Activated CD4-positive, alpha-beta T cell treated with anti-CD3 and anti-CD28 coated beads, Interleukin-2, Interleukin-4, amounts not matched to agents 100 ng/mL and 50 ng/mL, durations not matched to agents 16 hours and 8 hours (primary cell): Measurements from ENCODE around the gene KRTAP1-3.
"Not testable (repeated sequence)": the region's sequence is repeated elsewhere in the genome, so short reads cannot be mapped to it uniquely, and the experiment has no call there.

Source experiments
- DNase-seq: peaks from one replicate; pipeline ENCODE4 v3.0.0-alpha.2; 2020; ENCODE audit warnings: low spot score

The KRTAP1-3 gene

DNA sequence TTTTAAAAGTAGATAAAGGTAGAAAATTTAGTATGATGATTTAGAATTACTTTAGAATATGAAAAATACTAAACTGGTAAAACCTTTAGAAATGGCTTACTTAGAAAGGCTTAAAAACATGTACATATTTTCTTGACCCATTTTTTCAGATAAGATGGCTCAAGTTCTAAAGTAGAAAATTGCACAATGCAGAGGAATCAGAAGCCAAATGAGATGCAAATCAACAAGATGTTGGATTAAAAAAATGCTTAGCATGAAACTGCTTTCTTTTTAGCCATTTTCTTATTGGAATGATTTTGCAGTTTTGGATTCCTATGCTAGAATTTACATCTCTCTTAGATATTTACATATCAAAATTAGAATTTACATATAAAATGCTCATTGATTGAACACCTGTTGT is 24.2 kb downstream of the KRTAP1-3 start:
- no peak for DNase-seq

DNA sequence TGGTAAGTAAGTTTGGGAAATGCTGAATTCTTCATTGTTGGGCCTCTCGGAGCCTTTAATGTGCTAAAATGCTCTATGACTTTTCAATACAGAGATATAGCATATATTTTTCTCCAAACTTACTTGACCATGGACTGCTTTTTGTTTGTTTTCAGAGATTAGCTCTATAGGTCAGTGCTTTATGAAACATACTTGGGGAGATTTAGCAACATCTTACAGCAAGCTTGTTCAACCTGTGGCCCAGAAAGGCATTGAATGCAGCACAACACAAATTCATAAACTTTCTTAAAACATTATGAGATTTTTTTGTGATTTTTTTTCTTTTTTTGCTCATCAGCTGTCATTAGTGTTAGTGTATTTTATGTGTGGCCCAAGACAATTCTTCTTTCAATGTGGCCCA is 24.7 kb downstream of the KRTAP1-3 start:
- DNase-seq: no peak

DNA sequence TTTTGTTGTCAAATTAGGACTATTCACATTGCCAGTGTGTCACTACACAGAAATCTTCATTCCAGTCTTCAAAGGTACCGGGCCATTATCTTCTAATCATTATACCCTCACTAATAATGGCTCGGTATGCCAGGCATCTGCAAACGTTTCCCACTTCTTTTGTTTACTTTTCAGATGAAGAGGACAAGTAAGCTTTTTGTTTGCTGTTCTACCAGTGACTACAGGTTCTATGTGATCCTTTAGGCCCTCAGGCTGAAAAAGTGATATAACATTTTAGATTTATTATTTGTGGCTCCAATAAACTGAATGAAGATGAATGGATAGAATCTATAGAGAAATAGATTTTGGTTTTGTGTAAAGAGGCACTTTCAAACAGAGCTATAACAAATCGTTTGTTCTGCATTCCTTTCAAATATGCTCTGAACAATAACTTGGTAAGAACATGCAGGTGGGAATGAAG is 25.3 kb downstream of the KRTAP1-3 start:
- no peak for DNase-seq

DNA sequence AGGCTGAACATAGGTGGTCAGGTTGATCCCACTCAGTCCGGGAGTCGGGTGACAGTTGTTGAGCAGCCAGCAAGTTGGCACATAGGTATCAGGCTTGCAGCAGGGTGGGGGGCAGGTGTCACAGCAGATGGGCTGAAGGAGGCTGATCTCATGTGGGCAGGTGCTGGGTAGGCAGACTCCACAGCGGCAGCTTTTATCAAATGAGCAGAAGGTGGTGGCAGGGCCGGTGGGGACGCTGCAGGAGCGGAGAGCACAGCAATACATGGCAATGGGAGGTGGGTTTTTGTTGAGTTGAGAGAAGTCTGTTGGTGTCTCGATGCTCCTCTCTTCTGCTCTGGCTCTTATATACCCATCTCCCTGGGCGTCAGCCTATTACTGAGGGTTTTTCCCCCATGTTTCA is 25.9 kb downstream of the KRTAP1-3 start, which contains the start of gene KRTAP3-1:
Gene KRTAP3-1, minus strand, starts transcription at position 318 of the 400 bp plus-strand sequence. Its CDS starts 54 bp downstream, at position 264.
- no peak for DNase-seq

DNA sequence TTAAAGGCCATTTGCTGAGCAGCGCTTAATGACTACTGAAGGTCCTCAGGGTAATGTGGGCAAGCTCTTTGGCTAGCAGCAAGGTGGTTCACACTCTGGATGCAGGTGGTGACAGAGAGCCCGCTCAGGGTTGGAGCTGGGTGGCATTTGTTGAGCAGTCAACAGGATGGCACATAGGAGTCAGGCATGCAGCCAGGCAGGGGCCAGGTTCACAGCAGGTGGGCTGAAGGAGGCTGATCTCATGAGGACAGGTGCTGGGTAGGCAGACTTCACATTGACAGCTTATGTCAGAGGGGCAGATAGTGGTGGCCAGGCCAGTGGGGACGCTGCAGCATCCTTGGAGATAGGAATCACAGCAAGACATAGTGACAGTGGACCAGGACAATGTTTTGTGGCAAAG is 30.3 kb downstream of the KRTAP1-3 start:
- DNase-seq: no peak

DNA sequence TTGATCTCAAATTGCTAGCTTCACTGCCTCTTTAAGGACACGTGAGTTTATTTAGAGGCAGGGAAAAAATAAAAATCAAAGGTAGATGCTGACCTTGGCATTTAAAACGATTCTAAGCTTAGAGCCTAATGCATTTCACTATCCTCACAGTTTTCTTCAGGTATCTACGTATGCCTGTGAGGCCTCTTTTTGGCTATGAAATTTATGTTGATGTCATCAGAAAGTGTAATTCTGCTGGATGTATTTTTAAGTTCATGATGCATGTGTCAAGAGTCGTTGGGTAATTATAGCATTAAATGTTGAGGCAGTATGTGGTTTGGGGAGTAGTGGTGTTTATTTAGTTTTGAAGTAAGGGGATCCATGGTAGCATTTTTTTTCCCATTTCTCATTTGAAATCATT is 30.7 kb downstream of the KRTAP1-3 start:
- no peak for DNase-seq

DNA sequence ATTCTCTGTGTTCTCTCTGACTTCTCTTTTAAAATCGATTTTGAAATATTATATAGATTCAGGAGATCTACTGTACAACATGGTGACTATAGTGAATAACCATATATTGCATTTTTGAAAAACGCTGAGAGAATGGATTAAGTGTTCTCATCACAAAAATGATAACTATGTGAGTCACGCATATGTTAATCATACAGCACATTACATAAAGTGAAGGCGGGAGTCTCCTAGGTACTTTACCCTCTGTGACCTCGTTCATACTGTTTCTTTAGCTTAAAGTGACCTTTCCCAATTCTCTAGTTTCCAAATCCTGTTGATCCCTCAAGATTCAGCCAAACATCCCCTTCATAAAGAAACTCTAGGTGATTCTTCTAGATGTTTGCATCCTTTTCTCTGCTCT is 31.9 kb downstream of the KRTAP1-3 start:
- DNase-seq: no peak

DNA sequence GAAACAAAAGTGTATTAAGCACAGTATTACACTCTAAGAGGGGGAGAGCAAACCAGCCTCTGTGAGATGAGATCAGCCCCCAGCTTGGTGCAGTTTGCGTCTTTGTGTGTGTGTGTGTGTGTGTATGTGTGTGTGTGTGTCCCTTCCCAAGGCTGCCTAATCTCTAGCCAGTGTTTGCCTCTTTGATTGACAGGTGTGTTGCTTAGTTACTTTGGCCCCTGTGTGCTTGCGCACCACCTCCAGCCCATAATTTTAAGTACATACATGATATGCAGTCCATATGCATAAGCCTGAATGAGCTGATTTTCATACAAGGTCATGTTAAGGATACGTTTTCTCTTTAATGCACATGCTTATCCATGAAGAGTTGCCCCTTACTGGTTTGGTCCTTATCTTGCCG is 32.9 kb downstream of the KRTAP1-3 start:
- DNase-seq: no peak

DNA sequence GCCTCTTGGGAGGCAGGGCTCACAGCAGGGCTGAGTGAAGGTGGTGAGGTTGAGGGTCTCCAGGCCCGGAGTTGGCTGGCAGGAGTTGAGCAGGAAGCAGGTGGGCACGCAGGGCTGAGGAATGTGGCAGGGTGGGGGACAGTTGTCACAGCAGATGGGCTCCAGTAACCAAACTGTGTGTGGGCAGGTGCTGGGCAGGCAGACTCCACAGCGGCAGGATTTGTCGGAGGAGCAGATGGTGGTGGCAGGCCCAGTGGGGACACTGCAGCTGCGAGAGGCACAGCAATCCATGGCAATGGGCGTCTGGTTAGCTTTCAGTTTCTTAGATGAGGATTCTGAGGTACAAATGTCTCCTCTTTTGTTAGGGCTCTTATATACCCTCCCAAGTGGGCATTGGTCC is 35.1 kb downstream of the KRTAP1-3 start, which contains the start of gene KRTAP3-2:
Gene KRTAP3-2, minus strand, starts transcription at position 344 of the 400 bp plus-strand sequence. Its CDS starts 53 bp downstream, at position 291.
- not testable (repeated sequence) for DNase-seq

DNA sequence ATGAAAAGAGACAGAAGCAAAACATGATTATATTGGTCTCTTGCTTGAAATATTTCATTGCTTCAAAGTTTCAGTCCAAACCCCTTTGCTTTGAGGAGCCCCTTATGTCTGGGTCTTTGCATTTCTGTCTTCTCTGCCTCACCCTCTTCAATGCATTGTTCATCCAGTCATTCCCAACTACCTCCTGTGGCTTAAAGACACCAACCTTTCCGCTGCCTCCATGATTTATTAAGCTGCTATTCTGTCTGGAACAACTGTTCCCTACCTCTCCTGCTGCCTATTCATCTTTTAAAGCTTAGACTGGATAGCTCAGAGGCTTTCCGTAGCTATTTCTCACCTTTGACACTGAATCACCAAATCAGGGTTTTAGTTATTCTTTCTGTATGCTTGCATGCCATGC is 37.3 kb downstream of the KRTAP1-3 start:
- DNase-seq: no peak

DNA sequence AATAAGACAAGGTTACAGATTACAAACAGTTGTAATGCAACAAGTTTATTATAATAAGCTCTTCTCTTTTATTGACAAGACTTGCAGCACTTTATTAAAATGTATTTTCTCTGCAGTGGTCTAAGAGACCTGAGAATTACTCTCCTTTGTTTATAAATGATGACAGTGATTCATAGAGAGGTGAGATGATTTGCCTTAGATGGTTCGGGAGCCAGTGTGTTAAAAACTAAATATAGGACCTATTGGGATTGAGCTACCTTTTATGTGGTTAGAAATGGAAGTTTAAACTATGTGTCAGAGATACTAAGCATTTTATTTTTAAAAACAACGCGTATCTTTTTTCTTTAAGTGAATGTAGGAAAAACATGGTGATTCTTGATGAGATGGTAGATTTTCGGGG is 37.8 kb downstream of the KRTAP1-3 start:
- no peak for DNase-seq

DNA sequence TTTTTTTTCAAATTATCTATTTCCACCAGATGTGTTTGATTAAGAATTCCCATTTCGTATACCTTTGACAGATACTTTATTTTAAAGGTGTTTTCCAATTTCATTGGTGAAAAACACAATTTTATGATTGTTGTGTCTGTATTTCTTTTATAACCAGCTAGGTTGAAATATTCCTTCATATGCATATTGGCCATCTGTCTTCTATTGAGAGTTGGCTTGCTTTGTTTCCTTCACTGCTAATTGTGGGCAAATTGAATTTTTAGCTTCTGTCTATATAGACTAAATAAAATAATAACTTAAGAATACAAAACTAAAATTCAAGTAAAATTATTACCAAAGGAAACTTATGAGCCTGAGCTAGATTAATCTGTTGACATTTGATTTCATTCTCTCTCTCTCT is 39.6 kb downstream of the KRTAP1-3 start:
- no peak for DNase-seq

DNA sequence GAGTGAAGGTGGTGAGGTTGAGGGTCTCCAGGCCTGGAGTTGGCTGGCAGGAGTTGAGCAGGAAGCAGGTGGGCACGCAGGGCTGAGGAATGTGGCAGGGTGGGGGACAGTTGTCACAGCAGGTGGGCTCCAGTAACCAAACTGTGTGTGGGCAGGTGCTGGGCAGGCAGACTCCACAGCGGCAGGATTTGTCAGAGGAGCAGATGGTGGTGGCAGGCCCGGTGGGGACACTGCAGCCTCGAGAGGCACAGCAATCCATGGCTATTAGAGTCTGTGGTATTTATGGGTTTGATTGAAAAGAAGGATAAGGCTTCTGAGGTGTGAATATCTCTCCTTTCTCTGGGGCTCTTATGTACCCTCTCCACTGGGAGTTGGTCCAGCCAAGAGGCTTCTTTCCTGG is 40.8 kb downstream of the KRTAP1-3 start, which contains the start of gene KRTAP3-3:
Gene KRTAP3-3, minus strand, starts transcription at position 326 of the 400 bp plus-strand sequence. Its CDS starts 67 bp downstream, at position 259.
- DNase-seq: no peak

DNA sequence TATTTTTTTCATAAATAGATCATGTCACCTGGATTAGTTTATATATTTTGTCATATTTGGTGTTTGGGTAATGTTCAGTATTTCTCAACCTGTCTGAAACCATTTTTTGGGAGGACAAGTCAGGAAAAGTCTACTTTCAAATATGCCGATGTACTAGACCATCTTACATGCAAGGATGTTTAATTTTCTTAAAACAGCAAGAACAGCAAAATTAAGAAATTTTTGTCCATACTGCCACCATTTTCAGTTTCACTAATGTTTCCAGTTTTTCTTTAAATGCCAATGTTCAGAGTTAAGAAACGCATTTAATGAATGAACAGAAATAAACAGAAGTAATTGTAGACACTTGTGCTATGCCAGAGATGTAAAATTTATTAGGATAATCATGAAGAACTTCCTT is 41.6 kb downstream of the KRTAP1-3 start:
- no peak for DNase-seq

DNA sequence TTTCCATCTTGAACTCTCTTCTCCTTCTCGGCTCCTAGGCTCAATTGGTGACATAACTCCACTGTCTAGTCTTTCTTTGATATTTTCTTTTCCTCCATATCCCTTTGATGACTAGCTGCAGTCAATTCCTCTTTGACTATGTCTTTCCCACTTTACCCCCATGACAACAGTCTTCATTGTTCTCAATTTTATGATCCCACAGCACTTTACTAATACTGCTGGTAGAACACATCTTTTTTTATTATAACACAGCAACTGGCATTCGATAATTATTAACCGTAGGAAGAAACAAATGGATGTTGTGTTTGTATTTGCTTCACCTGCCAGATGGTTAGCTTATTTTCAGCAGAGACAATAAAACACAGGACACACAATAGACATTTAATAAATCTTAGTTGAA is 42.0 kb downstream of the KRTAP1-3 start:
- no peak for DNase-seq

DNA sequence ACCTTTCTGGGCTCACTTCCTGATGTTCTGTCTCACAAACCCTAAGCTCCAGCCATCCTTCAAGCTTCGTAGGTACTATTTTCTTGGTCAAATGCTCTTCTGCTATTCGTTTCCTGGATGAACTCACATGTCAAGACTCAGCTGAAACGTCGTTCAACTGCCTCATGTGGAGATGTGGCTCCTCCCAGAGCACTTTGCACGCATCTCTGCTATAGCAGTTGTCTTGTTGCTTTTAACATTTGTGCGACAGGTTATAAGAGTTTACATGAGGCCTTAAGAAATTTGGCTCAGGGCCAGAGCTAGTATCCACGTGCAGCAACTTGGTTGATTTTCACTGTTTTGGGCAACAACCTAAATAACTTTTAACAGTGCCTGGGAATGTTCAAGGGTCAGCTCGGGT is 47.8 kb downstream of the KRTAP1-3 start:
- no peak for DNase-seq

DNA sequence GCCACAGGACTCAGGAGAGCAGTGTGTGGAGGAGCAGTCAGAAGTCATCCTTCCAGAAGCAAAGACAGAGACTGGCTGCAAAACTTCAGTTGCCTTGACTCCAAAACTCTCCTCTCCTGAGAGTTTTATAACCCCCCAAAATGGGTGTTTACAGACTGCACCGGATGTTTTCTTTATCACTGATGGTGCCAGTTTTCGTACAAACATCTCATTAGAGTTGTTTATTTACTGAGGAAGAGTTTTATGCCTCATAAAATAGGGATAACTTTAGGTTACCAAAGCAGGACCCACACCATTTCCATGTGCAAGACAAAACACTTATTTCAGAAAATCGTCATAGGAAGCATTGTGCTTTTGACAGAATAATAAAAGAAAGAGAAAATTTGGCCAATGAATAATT is 50.4 kb downstream of the KRTAP1-3 start, which contains the start of gene KRT40:
Gene KRT40, minus strand, starts transcription at position 101 of the 400 bp plus-strand sequence. Its CDS starts 53 bp downstream, at position 48.
- no peak for DNase-seq
